ENCODE data around the gene NIFK.
"Not testable (repeated sequence)": the region's sequence is repeated elsewhere in the genome, so short reads cannot be mapped to it uniquely, and the experiment has no call there.

Gene NIFK

GRCh38 chr2:121734544-121734943 is 2.1 kb downstream of the NIFK start:
- H3K27me3 ChIP-seq (ENCODE audit: control insufficient read depth in 1 of 2, insufficient read depth in 2 of 2, low read length in 2 of 2); H3K9me3 ChIP-seq (ENCODE audit: control insufficient read depth in 2 of 2, low read length in 2 of 2); H3K27ac ChIP-seq (ENCODE audit: low read length); H3K9ac ChIP-seq (ENCODE audit: low read length in 2 of 2); H3K4me1 ChIP-seq (ENCODE audit: control insufficient read depth, insufficient read depth, low read length); H3K4me3 ChIP-seq (ENCODE audit: low read length in 2 of 2): not testable (repeated sequence)
- peaks cover 15 to 20% of the 10 kb centered on the region in 2 donors for H3K36me3 ChIP-seq (ENCODE audit: control insufficient read depth in 2 of 2, insufficient read depth in 2 of 2, low read length in 2 of 2)

GRCh38 chr2:121731366-121731765 is 5.3 kb downstream of the NIFK start:
- H3K4me3 ChIP-seq (ENCODE audit: low read length in 2 of 2) = no peak overlapping the region

GRCh38 chr2:121727950-121728349 is 8.7 kb downstream of the NIFK start:
- no peaks in the 10 kb centered on the region for H3K9me3 ChIP-seq (ENCODE audit: control insufficient read depth in 2 of 2, low read length in 2 of 2)
- H3K27ac ChIP-seq (ENCODE audit: low read length) = no peak overlapping the region
- H3K4me3 ChIP-seq (ENCODE audit: low read length in 2 of 2) = no peak overlapping the region
- H3K9ac ChIP-seq (ENCODE audit: low read length in 2 of 2) = no peak overlapping the region
- H3K4me1 ChIP-seq (ENCODE audit: control insufficient read depth, insufficient read depth, low read length) = no peaks in the 10 kb centered on the region
- no peaks in the 10 kb centered on the region for H3K27me3 ChIP-seq (ENCODE audit: control insufficient read depth in 1 of 2, insufficient read depth in 2 of 2, low read length in 2 of 2)
- peaks cover 29 to 32% of the 10 kb centered on the region in 2 donors for H3K36me3 ChIP-seq (ENCODE audit: control insufficient read depth in 2 of 2, insufficient read depth in 2 of 2, low read length in 2 of 2)

More at GRCh38 chr2:121731366-121731765, 5.3 kb downstream of the NIFK start:
- Histone ChIP-seq H3K4me1 (ENCODE audit: control insufficient read depth, insufficient read depth, low read length) (peaks cover 3% of the 10 kb centered on the region), H3K36me3 (ENCODE audit: control insufficient read depth in 2 of 2, insufficient read depth in 2 of 2, low read length in 2 of 2) (peaks cover 29 to 36% of the 10 kb centered on the region in 2 donors), H3K27me3 (ENCODE audit: control insufficient read depth in 1 of 2, insufficient read depth in 2 of 2, low read length in 2 of 2) (no peaks in the 10 kb centered on the region), H3K9me3 (ENCODE audit: control insufficient read depth in 2 of 2, low read length in 2 of 2) (no peaks in the 10 kb centered on the region), H3K9ac (ENCODE audit: low read length in 2 of 2) (no peak overlapping the region), H3K27ac (ENCODE audit: low read length) (no peak overlapping the region)

GRCh38 chr2:121727332-121727731 is 9.3 kb downstream of the NIFK start:
- Histone ChIP-seq H3K4me3 (ENCODE audit: low read length in 2 of 2) (no peak overlapping the region), H3K36me3 (ENCODE audit: control insufficient read depth in 2 of 2, insufficient read depth in 2 of 2, low read length in 2 of 2) (peaks cover 29 to 30% of the 10 kb centered on the region in 2 donors), H3K27me3 (ENCODE audit: control insufficient read depth in 1 of 2, insufficient read depth in 2 of 2, low read length in 2 of 2) (no peaks in the 10 kb centered on the region), H3K27ac (ENCODE audit: low read length) (no peak overlapping the region), H3K9me3 (ENCODE audit: control insufficient read depth in 2 of 2, low read length in 2 of 2) (no peaks in the 10 kb centered on the region), H3K4me1 (ENCODE audit: control insufficient read depth, insufficient read depth, low read length) (no peaks in the 10 kb centered on the region), H3K9ac (ENCODE audit: low read length in 2 of 2) (no peak overlapping the region)

- no peak overlapping the region for H3K27ac ChIP-seq (ENCODE audit: low read length)
- peaks cover 9 to 10% of the 10 kb centered on the region in 2 donors for H3K36me3 ChIP-seq (ENCODE audit: control insufficient read depth in 2 of 2, insufficient read depth in 2 of 2, low read length in 2 of 2)
- no peak overlapping the region for H3K9ac ChIP-seq (ENCODE audit: low read length in 2 of 2)
- no peaks in the 10 kb centered on the region for H3K9me3 ChIP-seq (ENCODE audit: control insufficient read depth in 2 of 2, low read length in 2 of 2)
- H3K4me3 ChIP-seq (ENCODE audit: low read length in 2 of 2) = no peak overlapping the region
- no peaks in the 10 kb centered on the region for H3K27me3 ChIP-seq (ENCODE audit: control insufficient read depth in 1 of 2, insufficient read depth in 2 of 2, low read length in 2 of 2)
- peaks cover 3% of the 10 kb centered on the region for H3K4me1 ChIP-seq (ENCODE audit: control insufficient read depth, insufficient read depth, low read length)
Observed at GRCh38 chr2:121723316-121723715, 13.4 kb downstream of the NIFK start.

GRCh38 chr2:121722479-121722878 is 14.2 kb downstream of the NIFK start:
- Histone ChIP-seq H3K4me1 (ENCODE audit: control insufficient read depth, insufficient read depth, low read length) (peaks cover 3% of the 10 kb centered on the region), H3K27me3 (ENCODE audit: control insufficient read depth in 1 of 2, insufficient read depth in 2 of 2, low read length in 2 of 2) (no peaks in the 10 kb centered on the region), H3K9ac (ENCODE audit: low read length in 2 of 2) (no peak overlapping the region), H3K4me3 (ENCODE audit: low read length in 2 of 2) (no peak overlapping the region), H3K27ac (ENCODE audit: low read length) (no peak overlapping the region), H3K36me3 (ENCODE audit: control insufficient read depth in 2 of 2, insufficient read depth in 2 of 2, low read length in 2 of 2) (peaks cover 7% of the 10 kb centered on the region in 2 donors), H3K9me3 (ENCODE audit: control insufficient read depth in 2 of 2, low read length in 2 of 2) (no peaks in the 10 kb centered on the region)

GRCh38 chr2:121721926-121722325 is 14.7 kb downstream of the NIFK start:
- Histone ChIP-seq H3K9ac (ENCODE audit: low read length in 2 of 2) (no peak overlapping the region), H3K4me1 (ENCODE audit: control insufficient read depth, insufficient read depth, low read length) (peaks cover 3% of the 10 kb centered on the region), H3K27ac (ENCODE audit: low read length) (no peak overlapping the region), H3K4me3 (ENCODE audit: low read length in 2 of 2) (no peak overlapping the region), H3K9me3 (ENCODE audit: control insufficient read depth in 2 of 2, low read length in 2 of 2) (no peaks in the 10 kb centered on the region), H3K27me3 (ENCODE audit: control insufficient read depth in 1 of 2, insufficient read depth in 2 of 2, low read length in 2 of 2) (no peaks in the 10 kb centered on the region), H3K36me3 (ENCODE audit: control insufficient read depth in 2 of 2, insufficient read depth in 2 of 2, low read length in 2 of 2) (peaks cover 2% of the 10 kb centered on the region in 2 donors)

GRCh38 chr2:121717529-121717928 is 19.1 kb downstream of the NIFK start:
- H3K9me3 ChIP-seq (ENCODE audit: control insufficient read depth in 2 of 2, low read length in 2 of 2) = no peaks in the 10 kb centered on the region
- no peak overlapping the region for H3K27ac ChIP-seq (ENCODE audit: low read length)
- H3K27me3 ChIP-seq (ENCODE audit: control insufficient read depth in 1 of 2, insufficient read depth in 2 of 2, low read length in 2 of 2) = no peaks in the 10 kb centered on the region
- no peak overlapping the region for H3K4me3 ChIP-seq (ENCODE audit: low read length in 2 of 2)
- H3K36me3 ChIP-seq (ENCODE audit: control insufficient read depth in 2 of 2, insufficient read depth in 2 of 2, low read length in 2 of 2) = no peaks in the 10 kb centered on the region
- H3K9ac ChIP-seq (ENCODE audit: low read length in 2 of 2) = no peak overlapping the region
- peaks cover 3% of the 10 kb centered on the region for H3K4me1 ChIP-seq (ENCODE audit: control insufficient read depth, insufficient read depth, low read length)

GRCh38 chr2:121716126-121716525 is 20.5 kb downstream of the NIFK start:
- Histone ChIP-seq H3K36me3 (ENCODE audit: control insufficient read depth in 2 of 2, insufficient read depth in 2 of 2, low read length in 2 of 2) (no peaks in the 10 kb centered on the region), H3K9ac (ENCODE audit: low read length in 2 of 2) (no peak overlapping the region), H3K27ac (ENCODE audit: low read length) (no peak overlapping the region), H3K4me3 (ENCODE audit: low read length in 2 of 2) (no peak overlapping the region), H3K27me3 (ENCODE audit: control insufficient read depth in 1 of 2, insufficient read depth in 2 of 2, low read length in 2 of 2) (no peaks in the 10 kb centered on the region), H3K4me1 (ENCODE audit: control insufficient read depth, insufficient read depth, low read length) (peaks cover 3% of the 10 kb centered on the region), H3K9me3 (ENCODE audit: control insufficient read depth in 2 of 2, low read length in 2 of 2) (no peaks in the 10 kb centered on the region)

- H3K9me3 ChIP-seq (ENCODE audit: control insufficient read depth in 2 of 2, low read length in 2 of 2); H3K4me3 ChIP-seq (ENCODE audit: low read length in 2 of 2); H3K4me1 ChIP-seq (ENCODE audit: control insufficient read depth, insufficient read depth, low read length); H3K27me3 ChIP-seq (ENCODE audit: control insufficient read depth in 1 of 2, insufficient read depth in 2 of 2, low read length in 2 of 2); H3K36me3 ChIP-seq (ENCODE audit: control insufficient read depth in 2 of 2, insufficient read depth in 2 of 2, low read length in 2 of 2); H3K27ac ChIP-seq (ENCODE audit: low read length); H3K9ac ChIP-seq (ENCODE audit: low read length in 2 of 2): not testable (repeated sequence)
Observed at GRCh38 chr2:121711481-121711880, 25.2 kb downstream of the NIFK start.

GRCh38 chr2:121710470-121711170 is 26.1 kb downstream of the NIFK start:
- Histone ChIP-seq H3K4me3 (ENCODE audit: low read length in 2 of 2) (no peak overlapping the region), H3K9me3 (ENCODE audit: control insufficient read depth in 2 of 2, low read length in 2 of 2) (no peaks in the 10 kb centered on the region), H3K36me3 (ENCODE audit: control insufficient read depth in 2 of 2, insufficient read depth in 2 of 2, low read length in 2 of 2) (no peaks in the 10 kb centered on the region), H3K27ac (ENCODE audit: low read length) (no peak overlapping the region), H3K27me3 (ENCODE audit: control insufficient read depth in 1 of 2, insufficient read depth in 2 of 2, low read length in 2 of 2) (no peaks in the 10 kb centered on the region), H3K4me1 (ENCODE audit: control insufficient read depth, insufficient read depth, low read length) (no peaks in the 10 kb centered on the region), H3K9ac (ENCODE audit: low read length in 2 of 2) (no peak overlapping the region)
